ENCODE data around the gene THOC2. TPM values are rescaled to one million over a fixed set of nuclear protein-coding genes. Genes with fewer than 3 reads are reported as not detected.
"Not testable (repeated sequence)": the region's sequence is repeated elsewhere in the genome, so short reads cannot be mapped to it uniquely, and the experiment has no call there.

The THOC2 gene
- total RNA-seq, 4 donors from 2014 or later = 18.2 to 51.6 (median 22.3) TPM

GRCh38 chrX:123656507-123656906, 76.3 kb downstream of the THOC2 start:
- H3K27ac ChIP-seq; H3K36me3 ChIP-seq; H3K4me3 ChIP-seq; ATAC-seq; in situ Hi-C loops (cut with MboI; ENCODE audit: low sequenced_read_pairs in 4 of 4); H3K4me1 ChIP-seq; DNase-seq; H3K27me3 ChIP-seq; intact Hi-C loops (cut with DNase I; ENCODE audit: low total_unique reads); H3K9me3 ChIP-seq: not testable (repeated sequence)

GRCh38 chrX:123648811-123649181, 84.1 kb downstream of the THOC2 start:
- in situ Hi-C loops (cut with MboI; ENCODE audit: low sequenced_read_pairs in 4 of 4); H3K27me3 ChIP-seq; intact Hi-C loops (cut with DNase I; ENCODE audit: low total_unique reads); H3K9me3 ChIP-seq; ATAC-seq; H3K27ac ChIP-seq; H3K4me3 ChIP-seq; H3K4me1 ChIP-seq; H3K36me3 ChIP-seq; DNase-seq: not testable (repeated sequence)

- in situ Hi-C loops (cut with MboI; ENCODE audit: low sequenced_read_pairs in 4 of 4) (no loop called here), intact Hi-C loops (cut with DNase I; ENCODE audit: low total_unique reads) (no loop called here)
- ATAC-seq = no peak
- no peaks in the 10 kb centered on the region for H3K27me3 ChIP-seq
- no peak for TF ChIP-seq POLR2A (IDR thresholded peaks at IDR 0.05)
- TF ChIP-seq CTCF (IDR thresholded peaks at IDR 0.05 in 4 of 5, conservative IDR thresholded peaks at IDR 0.05 in 1 of 5) = no peak
- no peak overlapping the region for H3K4me3 ChIP-seq
- H3K27ac ChIP-seq = no peak overlapping the region
- H3K9me3 ChIP-seq = no peaks in the 10 kb centered on the region
- no peak for DNase-seq
- H3K36me3 ChIP-seq = no peaks in the 10 kb centered on the region
- no peaks in the 10 kb centered on the region for H3K4me1 ChIP-seq
These were observed 84.6 kb downstream of the THOC2 start for GRCh38 chrX:123648028-123648810.

GRCh38 chrX:123647244-123647643, 85.6 kb downstream of the THOC2 start:
- no peak for ATAC-seq
- no peaks in the 10 kb centered on the region for H3K36me3 ChIP-seq
- no peaks in the 10 kb centered on the region for H3K4me1 ChIP-seq
- intact Hi-C loops (cut with DNase I; ENCODE audit: low total_unique reads) = no loop called here
- DNase-seq = no peak
- no peak overlapping the region for H3K27ac ChIP-seq
- no peaks in the 10 kb centered on the region for H3K9me3 ChIP-seq
- TF ChIP-seq CTCF (IDR thresholded peaks at IDR 0.05 in 4 of 5, conservative IDR thresholded peaks at IDR 0.05 in 1 of 5) (no peak), POLR2A (IDR thresholded peaks at IDR 0.05) (no peak)
- H3K27me3 ChIP-seq = no peaks in the 10 kb centered on the region
- in situ Hi-C loops (cut with MboI; ENCODE audit: low sequenced_read_pairs in 4 of 4) = no loop called here
- no peak overlapping the region for H3K4me3 ChIP-seq

- Histone ChIP-seq H3K36me3 (peaks cover 0 to 15% of the 10 kb centered on the region in 2 donors), H3K9me3 (no peaks in the 10 kb centered on the region), H3K27ac (no peak overlapping the region), H3K27me3 (no peaks in the 10 kb centered on the region), H3K4me1 (no peaks in the 10 kb centered on the region), H3K4me3 (no peak overlapping the region)
- DNase-seq (no peak), ATAC-seq (no peak)
- TF ChIP-seq POLR2A (IDR thresholded peaks at IDR 0.05) = no peak
- in situ Hi-C loops (cut with MboI; ENCODE audit: low sequenced_read_pairs in 4 of 4) = no loop called here
- intact Hi-C loops (cut with DNase I; ENCODE audit: low total_unique reads) = no loop called here
These were observed 103.3 kb downstream of the THOC2 start for GRCh38 chrX:123629502-123629901.

GRCh38 chrX:123626962-123627361, 105.9 kb downstream of the THOC2 start:
- DNase-seq (no peak), ATAC-seq (no peak)
- TF ChIP-seq POLR2A (IDR thresholded peaks at IDR 0.05) (no peak), CTCF (IDR thresholded peaks at IDR 0.05 in 4 of 5, conservative IDR thresholded peaks at IDR 0.05 in 1 of 5) (no peak)
- Histone ChIP-seq H3K4me3 (no peak overlapping the region), H3K9me3 (no peaks in the 10 kb centered on the region), H3K27ac (no peak overlapping the region), H3K27me3 (no peaks in the 10 kb centered on the region), H3K4me1 (no peaks in the 10 kb centered on the region), H3K36me3 (peaks cover 0 to 13% of the 10 kb centered on the region in 2 donors)
- in situ Hi-C loops (cut with MboI; ENCODE audit: low sequenced_read_pairs in 4 of 4) (no loop called here), intact Hi-C loops (cut with DNase I; ENCODE audit: low total_unique reads) (no loop called here)
